Measurements from ENCODE around the gene CD180.

CD180 gene

GRCh38 chr5:67135381-67135984 is 61.1 kb downstream of the CD180 start:
- no peak for DNase-seq (ENCODE audit: low read depth in 1 of 2, low spot score in 1 of 2)

- DNase-seq (ENCODE audit: low read depth in 1 of 2, low spot score in 1 of 2), result no peak
Observed at GRCh38 chr5:67133776-67134175, 62.8 kb downstream of the CD180 start.

- no peak for DNase-seq (ENCODE audit: low read depth in 1 of 2, low spot score in 1 of 2)
Observed at GRCh38 chr5:67133217-67133616, 63.4 kb downstream of the CD180 start.

GRCh38 chr5:67129768-67130167 is 66.8 kb downstream of the CD180 start:
- DNase-seq (ENCODE audit: low read depth in 1 of 2, low spot score in 1 of 2), result no peak
